ENCODE measurements around the gene LGI4. TPM values are rescaled to one million over a fixed set of nuclear protein-coding genes. Genes with fewer than 3 reads are reported as not detected.

LGI4 gene
- total RNA-seq, 1 experiment from 2014 or later = not detected

GRCh38 chr19:35117799-35118198, 17.1 kb downstream of the LGI4 start:
- no peak for TF ChIP-seq CTCF (conservative IDR thresholded peaks at IDR 0.05; ENCODE audit: low read depth, low read length)
- TF ChIP-seq EZH2 (IDR thresholded peaks at IDR 0.05; ENCODE audit: borderline replicate concordance, low read depth, low read length, poor library complexity, severe bottlenecking) = no peak
- Histone ChIP-seq H3K4me1 (ENCODE audit: insufficient read depth, low read length, poor library complexity, severe bottlenecking) (no peaks in the 10 kb centered on the region), H3K9me3 (ENCODE audit: low read depth, low read length, poor library complexity, severe bottlenecking) (no peaks in the 10 kb centered on the region), H3K36me3 (ENCODE audit: insufficient read depth, low read length, poor library complexity, severe bottlenecking) (no peaks in the 10 kb centered on the region), H3K27me3 (replicated peaks; ENCODE audit: insufficient read depth, low read depth, low read length, poor library complexity) (no peaks in the 10 kb centered on the region), H3K27ac (ENCODE audit: low read depth, low read length, poor library complexity, severe bottlenecking) (no peak overlapping the region), H3K4me3 (ENCODE audit: low read depth, low read length, poor library complexity, severe bottlenecking) (no peak overlapping the region)
- intact Hi-C loops (cut with micrococcal nuclease; ENCODE audit: unreplicated experiment) = no loop called here
- no TSS peak for BruUV-seq (replicated peaks)
- ChIA-PET CTCF (interaction anchor here (0.6 kb wide), 2 partner anchors 17 to 40 kb away, joined by 4 to 7 read pairs; partner anchors contain the start of gene LGI4), POLR2A (ENCODE audit: low non-redundant PET) (no interaction called here)
- no peak for DNase-seq (ENCODE audit: low spot score)

- no peak for DNase-seq (ENCODE audit: low spot score)
- no peak overlapping the region for H3K27ac ChIP-seq (ENCODE audit: low read depth, low read length, poor library complexity, severe bottlenecking)
- H3K27me3 ChIP-seq (replicated peaks; ENCODE audit: insufficient read depth, low read depth, low read length, poor library complexity) = no peaks in the 10 kb centered on the region
- no TSS peak for BruUV-seq (replicated peaks)
- no peaks in the 10 kb centered on the region for H3K36me3 ChIP-seq (ENCODE audit: insufficient read depth, low read length, poor library complexity, severe bottlenecking)
- intact Hi-C loops (cut with micrococcal nuclease; ENCODE audit: unreplicated experiment) = no loop called here
- H3K9me3 ChIP-seq (ENCODE audit: low read depth, low read length, poor library complexity, severe bottlenecking) = no peaks in the 10 kb centered on the region
- CTCF ChIA-PET = no interaction called here
- TF ChIP-seq EZH2 (IDR thresholded peaks at IDR 0.05; ENCODE audit: borderline replicate concordance, low read depth, low read length, poor library complexity, severe bottlenecking) (no peak), CTCF (conservative IDR thresholded peaks at IDR 0.05; ENCODE audit: low read depth, low read length) (no peak)
- no peak overlapping the region for H3K4me3 ChIP-seq (ENCODE audit: low read depth, low read length, poor library complexity, severe bottlenecking)
- POLR2A ChIA-PET (ENCODE audit: low non-redundant PET) = no interaction called here
- H3K4me1 ChIP-seq (ENCODE audit: insufficient read depth, low read length, poor library complexity, severe bottlenecking) = no peaks in the 10 kb centered on the region
Measured at GRCh38 chr19:35117116-35117515, 17.7 kb downstream of the LGI4 start.

- no peaks in the 10 kb centered on the region for H3K36me3 ChIP-seq (ENCODE audit: insufficient read depth, low read length, poor library complexity, severe bottlenecking)
- ChIA-PET POLR2A (ENCODE audit: low non-redundant PET) (no interaction called here), CTCF (no interaction called here)
- H3K4me3 ChIP-seq (ENCODE audit: low read depth, low read length, poor library complexity, severe bottlenecking) = no peak overlapping the region
- no peaks in the 10 kb centered on the region for H3K9me3 ChIP-seq (ENCODE audit: low read depth, low read length, poor library complexity, severe bottlenecking)
- intact Hi-C loops (cut with micrococcal nuclease; ENCODE audit: unreplicated experiment) = no loop called here
- H3K27ac ChIP-seq (ENCODE audit: low read depth, low read length, poor library complexity, severe bottlenecking) = no peak overlapping the region
- TF ChIP-seq CTCF (conservative IDR thresholded peaks at IDR 0.05; ENCODE audit: low read depth, low read length) (no peak), EZH2 (IDR thresholded peaks at IDR 0.05; ENCODE audit: borderline replicate concordance, low read depth, low read length, poor library complexity, severe bottlenecking) (no peak)
- BruUV-seq (replicated peaks) = no TSS peak
- no peaks in the 10 kb centered on the region for H3K27me3 ChIP-seq (replicated peaks; ENCODE audit: insufficient read depth, low read depth, low read length, poor library complexity)
- no peak for DNase-seq (ENCODE audit: low spot score)
- H3K4me1 ChIP-seq (ENCODE audit: insufficient read depth, low read length, poor library complexity, severe bottlenecking) = no peaks in the 10 kb centered on the region
Measured at GRCh38 chr19:35116072-35116801, 18.6 kb downstream of the LGI4 start.

Measured in A673 (cell line).